ENCODE data around the gene PTCRA. TPM values are rescaled to one million over a fixed set of nuclear protein-coding genes. Genes with fewer than 3 reads are reported as not detected.

The PTCRA gene, protein sequence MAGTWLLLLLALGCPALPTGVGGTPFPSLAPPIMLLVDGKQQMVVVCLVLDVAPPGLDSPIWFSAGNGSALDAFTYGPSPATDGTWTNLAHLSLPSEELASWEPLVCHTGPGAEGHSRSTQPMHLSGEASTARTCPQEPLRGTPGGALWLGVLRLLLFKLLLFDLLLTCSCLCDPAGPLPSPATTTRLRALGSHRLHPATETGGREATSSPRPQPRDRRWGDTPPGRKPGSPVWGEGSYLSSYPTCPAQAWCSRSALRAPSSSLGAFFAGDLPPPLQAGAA
- polyA plus RNA-seq (2013): not detected in 2 replicates

- H3K79me1 ChIP-seq (ENCODE audit: low read length): peaks cover 3% of the 10 kb centered on the region
- H4K91ac ChIP-seq (ENCODE audit: low read depth, low read length): no peak within 1 kb of the TSS
- no peak within 1 kb of the TSS for H2BK5ac ChIP-seq (ENCODE audit: low read depth, low read length, poor library complexity)
- no peaks in the 10 kb centered on the region for H3K9me3 ChIP-seq (ENCODE audit: insufficient read depth, low read depth, low read length)
- no peak within 1 kb of the TSS for H3K14ac ChIP-seq (ENCODE audit: low read length)
- H3K18ac ChIP-seq (ENCODE audit: low read length): no peak within 1 kb of the TSS
- no peak within 1 kb of the TSS for H3K9ac ChIP-seq (ENCODE audit: low read length)
- H3K4me1 ChIP-seq (ENCODE audit: control insufficient read depth in 1 of 2, insufficient read depth in 2 of 2, low read length in 2 of 2): peaks cover 0 to 2% of the 10 kb centered on the region in 2 experiments
- DNase-seq: no peak
- H3K36me3 ChIP-seq (ENCODE audit: control insufficient read depth in 1 of 2, insufficient read depth in 2 of 2, low read length in 2 of 2): no peaks in the 10 kb centered on the region
- H4K12ac ChIP-seq (ENCODE audit: low read depth, low read length): no peak within 1 kb of the TSS
- no peak within 1 kb of the TSS for H3K4ac ChIP-seq (ENCODE audit: low read depth, low read length)
- no peak within 1 kb of the TSS for H2AFZ ChIP-seq (ENCODE audit: insufficient read depth, low read length, poor library complexity)
- H2BK12ac ChIP-seq (ENCODE audit: low read length): no peak within 1 kb of the TSS
- WGBS (ENCODE audit: extremely low coverage, insufficient coverage, insufficient read length): no CpG with 5 or more reads among the region's 10 CpGs
- H3K4me3 ChIP-seq (ENCODE audit: low read depth, low read length): no peak within 1 kb of the TSS
- no peak within 1 kb of the TSS for H3K27ac ChIP-seq (ENCODE audit: low read depth, low read length)
- H2AK5ac ChIP-seq (ENCODE audit: low read length): no peak within 1 kb of the TSS
- peaks cover 2% of the 10 kb centered on the region for H3K79me2 ChIP-seq (ENCODE audit: control insufficient read depth, insufficient read depth, low read length, poor library complexity)
- H3K27me3 ChIP-seq (ENCODE audit: insufficient read depth, low read length): no peaks in the 10 kb centered on the region
- no peak within 1 kb of the TSS for H4K8ac ChIP-seq (ENCODE audit: low read depth, low read length)
- no peak within 1 kb of the TSS for H3K4me2 ChIP-seq (ENCODE audit: low read length)
- no peak within 1 kb of the TSS for H3K23ac ChIP-seq (ENCODE audit: low read length)
- no peak within 1 kb of the TSS for H2BK120ac ChIP-seq (ENCODE audit: insufficient read depth, low read length, poor library complexity)
Measured at GRCh38 chr6:42915732-42916131, at the start of gene PTCRA. TSS of gene PTCRA (plus strand) at chr6:42916053. CDS start at chr6:42916070, 17 bp downstream.

DNA sequence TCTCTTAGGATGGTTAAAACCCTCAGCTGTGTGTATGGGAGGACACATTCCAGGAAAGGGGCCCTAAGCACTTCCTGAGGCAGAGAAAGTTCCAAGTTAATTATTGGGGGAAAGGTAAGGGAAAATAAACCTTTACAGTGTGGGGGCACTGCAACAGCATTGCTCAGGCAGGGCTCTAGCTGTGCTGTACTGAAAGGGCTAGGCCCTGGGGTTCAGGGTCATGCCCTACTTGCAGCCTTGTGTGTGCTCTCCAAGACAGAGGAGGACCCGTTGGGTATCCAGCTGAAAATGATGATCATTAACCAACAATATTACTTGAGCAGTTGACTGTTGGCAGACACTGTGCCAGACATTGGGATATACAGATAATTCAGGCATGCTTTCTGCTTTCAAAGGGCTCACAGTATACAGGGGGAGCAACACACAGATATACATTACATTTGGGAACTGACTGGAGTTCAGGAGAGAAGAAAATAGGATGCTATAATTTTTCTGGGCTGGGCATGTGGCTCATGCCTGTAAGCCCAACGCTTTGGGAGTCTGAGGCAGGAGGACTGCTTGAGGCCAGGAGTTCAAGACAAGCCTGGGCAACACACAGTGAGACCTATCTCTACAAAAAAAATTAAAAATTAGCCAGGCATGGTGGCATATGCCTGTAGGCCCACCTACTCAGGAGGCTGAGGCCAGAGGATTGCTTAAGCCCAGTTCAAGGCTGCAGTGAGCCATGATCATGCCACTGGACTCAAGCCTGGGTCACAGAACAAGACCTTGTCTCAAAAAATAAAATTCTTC is 45.5 kb upstream of the PTCRA start:
- peaks cover 0 to 5% of the 10 kb centered on the region in 2 experiments for H3K36me3 ChIP-seq (ENCODE audit: control insufficient read depth in 1 of 2, insufficient read depth in 2 of 2, low read length in 2 of 2)
- H2BK5ac ChIP-seq (ENCODE audit: low read depth, low read length, poor library complexity): no peak overlapping the region
- no peak overlapping the region for H3K9ac ChIP-seq (ENCODE audit: low read length)
- no peak overlapping the region for H2BK120ac ChIP-seq (ENCODE audit: insufficient read depth, low read length, poor library complexity)
- H3K9me3 ChIP-seq (ENCODE audit: insufficient read depth, low read depth, low read length): no peaks in the 10 kb centered on the region
- no peak overlapping the region for H2AFZ ChIP-seq (ENCODE audit: insufficient read depth, low read length, poor library complexity)
- H3K14ac ChIP-seq (ENCODE audit: low read length): no peak overlapping the region
- H3K4me1 ChIP-seq (ENCODE audit: control insufficient read depth in 1 of 2, insufficient read depth in 2 of 2, low read length in 2 of 2): peaks cover 3% of the 10 kb centered on the region in 2 experiments
- no CpG with 5 or more reads among the region's 2 CpGs for WGBS (ENCODE audit: extremely low coverage, insufficient coverage, insufficient read length)
- H3K27ac ChIP-seq (ENCODE audit: low read depth, low read length): no peak overlapping the region
- H2AK5ac ChIP-seq (ENCODE audit: low read length): no peak overlapping the region
- no peak overlapping the region for H3K18ac ChIP-seq (ENCODE audit: low read length)
- H4K8ac ChIP-seq (ENCODE audit: low read depth, low read length): no peak overlapping the region
- no peaks in the 10 kb centered on the region for H3K79me2 ChIP-seq (ENCODE audit: control insufficient read depth, insufficient read depth, low read length, poor library complexity)
- no peak overlapping the region for H3K4me2 ChIP-seq (ENCODE audit: low read length)
- no peak overlapping the region for H3K4me3 ChIP-seq (ENCODE audit: low read depth, low read length)
- no peaks in the 10 kb centered on the region for H3K27me3 ChIP-seq (ENCODE audit: insufficient read depth, low read length)
- H3K23ac ChIP-seq (ENCODE audit: low read length): no peak overlapping the region
- DNase-seq: no peak
- no peak overlapping the region for H3K4ac ChIP-seq (ENCODE audit: low read depth, low read length)
- H4K91ac ChIP-seq (ENCODE audit: low read depth, low read length): no peak overlapping the region
- no peak overlapping the region for H4K12ac ChIP-seq (ENCODE audit: low read depth, low read length)
- no peaks in the 10 kb centered on the region for H3K79me1 ChIP-seq (ENCODE audit: low read length)
- H2BK12ac ChIP-seq (ENCODE audit: low read length): peak overlapping the region; percentile 23

DNA sequence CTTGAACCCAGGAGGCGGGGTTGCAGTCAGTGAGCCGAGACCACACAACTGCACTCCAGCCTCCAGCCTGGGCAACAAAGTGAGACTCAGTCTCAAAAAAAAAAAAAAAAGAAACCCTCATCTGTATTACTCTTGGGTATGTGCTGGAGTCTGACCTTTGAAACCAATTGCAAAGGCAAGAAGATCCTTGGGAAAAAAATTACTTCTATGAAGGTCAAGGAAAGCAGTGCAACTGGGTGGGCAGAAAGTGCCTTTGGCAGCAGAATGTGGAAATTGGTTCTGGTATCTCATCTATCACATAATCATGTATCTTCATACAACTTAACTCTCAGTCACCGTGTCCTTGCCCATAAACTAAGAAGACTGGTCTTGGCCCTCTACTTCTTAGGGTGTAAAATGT is 44.1 kb upstream of the PTCRA start:
- Histone ChIP-seq H3K4me3 (ENCODE audit: low read depth, low read length) (no peak overlapping the region), H3K79me2 (ENCODE audit: control insufficient read depth, insufficient read depth, low read length, poor library complexity) (no peaks in the 10 kb centered on the region), H2BK120ac (ENCODE audit: insufficient read depth, low read length, poor library complexity) (no peak overlapping the region), H4K8ac (ENCODE audit: low read depth, low read length) (no peak overlapping the region), H3K4ac (ENCODE audit: low read depth, low read length) (no peak overlapping the region), H3K14ac (ENCODE audit: low read length) (no peak overlapping the region), H3K4me2 (ENCODE audit: low read length) (no peak overlapping the region), H2AK5ac (ENCODE audit: low read length) (no peak overlapping the region), H2BK5ac (ENCODE audit: low read depth, low read length, poor library complexity) (no peak overlapping the region), H3K27me3 (ENCODE audit: insufficient read depth, low read length) (no peaks in the 10 kb centered on the region), H3K9me3 (ENCODE audit: insufficient read depth, low read depth, low read length) (no peaks in the 10 kb centered on the region), H2AFZ (ENCODE audit: insufficient read depth, low read length, poor library complexity) (no peak overlapping the region), H3K23ac (ENCODE audit: low read length) (no peak overlapping the region), H3K9ac (ENCODE audit: low read length) (no peak overlapping the region), H4K12ac (ENCODE audit: low read depth, low read length) (no peak overlapping the region), H4K91ac (ENCODE audit: low read depth, low read length) (no peak overlapping the region), H3K79me1 (ENCODE audit: low read length) (no peaks in the 10 kb centered on the region), H3K4me1 (ENCODE audit: control insufficient read depth in 1 of 2, insufficient read depth in 2 of 2, low read length in 2 of 2) (peaks cover 3% of the 10 kb centered on the region in 2 experiments), H3K18ac (ENCODE audit: low read length) (no peak overlapping the region), H3K36me3 (ENCODE audit: control insufficient read depth in 1 of 2, insufficient read depth in 2 of 2, low read length in 2 of 2) (peaks cover 0 to 5% of the 10 kb centered on the region in 2 experiments), H2BK12ac (ENCODE audit: low read length) (no peak overlapping the region), H3K27ac (ENCODE audit: low read depth, low read length) (no peak overlapping the region)
- no peak for DNase-seq
- no CpG with 5 or more reads among the region's 3 CpGs for WGBS (ENCODE audit: extremely low coverage, insufficient coverage, insufficient read length)

GRCh38 chr6:42873313-42873712 is 42.5 kb upstream of the PTCRA start:
- Histone ChIP-seq H3K4me3 (ENCODE audit: low read depth, low read length) (no peak overlapping the region), H3K27me3 (ENCODE audit: insufficient read depth, low read length) (no peaks in the 10 kb centered on the region), H4K12ac (ENCODE audit: low read depth, low read length) (no peak overlapping the region), H3K9me3 (ENCODE audit: insufficient read depth, low read depth, low read length) (no peaks in the 10 kb centered on the region), H4K91ac (ENCODE audit: low read depth, low read length) (no peak overlapping the region), H3K27ac (ENCODE audit: low read depth, low read length) (no peak overlapping the region), H3K79me1 (ENCODE audit: low read length) (no peaks in the 10 kb centered on the region), H2BK120ac (ENCODE audit: insufficient read depth, low read length, poor library complexity) (no peak overlapping the region), H3K79me2 (ENCODE audit: control insufficient read depth, insufficient read depth, low read length, poor library complexity) (no peaks in the 10 kb centered on the region), H3K14ac (ENCODE audit: low read length) (no peak overlapping the region), H3K4me1 (ENCODE audit: control insufficient read depth in 1 of 2, insufficient read depth in 2 of 2, low read length in 2 of 2) (peaks cover 3% of the 10 kb centered on the region in 2 experiments), H2BK5ac (ENCODE audit: low read depth, low read length, poor library complexity) (no peak overlapping the region), H2BK12ac (ENCODE audit: low read length) (no peak overlapping the region), H4K8ac (ENCODE audit: low read depth, low read length) (no peak overlapping the region), H3K4ac (ENCODE audit: low read depth, low read length) (no peak overlapping the region), H3K23ac (ENCODE audit: low read length) (no peak overlapping the region), H3K18ac (ENCODE audit: low read length) (no peak overlapping the region), H3K4me2 (ENCODE audit: low read length) (no peak overlapping the region), H3K9ac (ENCODE audit: low read length) (no peak overlapping the region), H3K36me3 (ENCODE audit: control insufficient read depth in 1 of 2, insufficient read depth in 2 of 2, low read length in 2 of 2) (no peaks in the 10 kb centered on the region), H2AFZ (ENCODE audit: insufficient read depth, low read length, poor library complexity) (no peak overlapping the region), H2AK5ac (ENCODE audit: low read length) (no peak overlapping the region)
- DNase-seq: no peak
- WGBS (ENCODE audit: extremely low coverage, insufficient coverage, insufficient read length): no CpG with 5 or more reads among the region's 2 CpGs
